Fibroblast of pulmonary artery (primary cell): ENCODE measurements around the gene RIPOR1.
A peak's percentile ranks its signal among the peaks of the same experiment; 100 is the strongest.

Experiments used
- DNase-seq: peaks from one replicate; pipeline ENCODE4 v3.0.0-alpha.2; 2010; ENCODE audit warnings: low read depth
- H3K4me3 ChIP-seq: replicated peaks from 2 replicates; pipeline ENCODE4 v1.5.1; 2011; ENCODE audit warnings: low read depth, mild to moderate bottlenecking, control low read depth, low read length, moderate library complexity
- CTCF ChIP-seq: IDR thresholded peaks from 2 replicates; pipeline ENCODE4 v1.5.1; 2011; ENCODE audit warnings: mild to moderate bottlenecking, control low read depth, low read length, inconsistent platforms; ENCODE audit errors: missing control alignments

The RIPOR1 gene

DNA sequence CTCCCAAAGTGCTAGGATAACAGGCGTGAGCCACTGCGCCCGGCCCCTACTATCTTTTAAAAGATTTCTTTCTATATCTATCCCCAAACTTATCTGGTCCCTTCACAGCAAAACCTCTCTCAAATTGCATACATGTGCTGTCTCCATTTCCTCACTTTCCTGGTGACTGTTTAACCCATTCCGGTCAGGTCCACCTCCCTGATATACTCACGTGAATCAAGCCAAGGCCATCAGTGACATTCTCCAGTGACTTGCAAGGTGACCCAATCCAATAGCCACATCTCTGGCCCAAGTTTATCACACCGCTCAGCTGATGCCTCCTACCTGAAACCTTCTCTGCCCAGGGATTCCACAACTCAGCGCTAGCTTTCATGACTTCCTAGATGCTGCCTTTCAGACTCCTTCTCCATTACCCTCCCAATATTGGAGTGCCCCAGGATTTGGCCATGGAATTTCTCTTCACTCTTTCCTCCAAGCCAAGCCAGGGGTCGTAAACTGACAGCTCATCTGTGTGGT is 32.3 kb downstream of the RIPOR1 start:
- H3K4me3 ChIP-seq, result no peak overlapping the region
- no peak for TF ChIP-seq CTCF
- DNase-seq, result no peak

DNA sequence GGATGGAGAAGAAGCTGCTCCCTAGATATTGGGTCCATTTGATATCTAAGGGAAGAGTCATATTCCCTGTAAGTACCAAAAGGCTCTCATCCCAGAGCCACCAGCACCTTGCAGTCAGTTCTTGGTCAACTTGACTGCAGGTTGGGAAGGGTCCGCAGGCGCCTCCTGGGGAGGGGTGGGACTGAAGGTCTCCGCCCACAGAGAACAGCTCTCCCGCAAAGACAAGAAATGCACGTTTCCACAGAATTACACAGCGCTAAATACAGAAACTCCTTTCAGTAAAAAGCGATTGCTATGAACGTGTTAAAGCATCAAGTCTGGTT is 32.8 kb downstream of the RIPOR1 start:
- TF ChIP-seq CTCF, result no peak

GRCh38 chr16:67561824-67562525 is 33.3 kb downstream of the RIPOR1 start:
- H3K4me3 ChIP-seq, result peak overlapping the region; percentile 82
- peak; percentile 97 for DNase-seq
- no peak for TF ChIP-seq CTCF

More for the DNA sequence above, 32.8 kb downstream of the RIPOR1 start:
- no peak for DNase-seq
- peak overlapping the region; percentile 67 for H3K4me3 ChIP-seq

- peak; percentile 17 for TF ChIP-seq CTCF
- peak; percentile 83 for DNase-seq
Measured at GRCh38 chr16:67562526-67562917, 33.9 kb downstream of the RIPOR1 start, which contains the start of gene CTCF. TSS of gene CTCF (plus strand) at chr16:67562526. CDS start at chr16:67610833, 48,307 bp downstream.

GRCh38 chr16:67562918-67563707 is 34.5 kb downstream of the RIPOR1 start:
- no peak for TF ChIP-seq CTCF
- peak; percentile 45 for DNase-seq
- H3K4me3 ChIP-seq, result peak overlapping the region; percentile 82

More at GRCh38 chr16:67562526-67562917, 33.9 kb downstream of the RIPOR1 start, which contains the start of gene CTCF:
- peak within 1 kb of the TSS; percentile 82 for H3K4me3 ChIP-seq

- TF ChIP-seq CTCF, result no peak
- DNase-seq, result peak; percentile 83
- peak overlapping the region; percentile 82 for H3K4me3 ChIP-seq
Measured at GRCh38 chr16:67563708-67564468, 35.3 kb downstream of the RIPOR1 start.
